Measurements from ENCODE around the gene DLG5.

Gene DLG5

DNA sequence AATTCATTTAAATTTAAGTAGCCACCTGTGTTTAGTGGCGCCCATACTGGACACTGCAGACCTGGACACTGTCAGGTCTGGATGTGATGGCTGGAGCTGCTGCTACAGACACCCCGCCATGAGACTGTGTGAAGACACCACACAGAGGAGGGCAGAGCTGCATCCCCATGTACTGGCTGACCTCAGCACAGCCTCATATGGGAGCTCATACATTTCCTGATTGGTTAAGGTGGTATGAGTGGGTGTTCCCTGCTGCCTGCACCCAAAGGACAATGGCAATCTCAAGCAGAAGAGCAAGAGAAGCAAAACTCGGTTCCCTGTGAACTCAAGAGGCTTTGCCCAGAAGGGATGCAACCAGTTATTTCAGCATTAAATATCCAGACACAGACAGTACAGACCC is 60.0 kb downstream of the DLG5 start:
- H3K4me3 ChIP-seq (ENCODE audit: low read depth, low read length) = no peak overlapping the region
- TF ChIP-seq, protein P1, sequence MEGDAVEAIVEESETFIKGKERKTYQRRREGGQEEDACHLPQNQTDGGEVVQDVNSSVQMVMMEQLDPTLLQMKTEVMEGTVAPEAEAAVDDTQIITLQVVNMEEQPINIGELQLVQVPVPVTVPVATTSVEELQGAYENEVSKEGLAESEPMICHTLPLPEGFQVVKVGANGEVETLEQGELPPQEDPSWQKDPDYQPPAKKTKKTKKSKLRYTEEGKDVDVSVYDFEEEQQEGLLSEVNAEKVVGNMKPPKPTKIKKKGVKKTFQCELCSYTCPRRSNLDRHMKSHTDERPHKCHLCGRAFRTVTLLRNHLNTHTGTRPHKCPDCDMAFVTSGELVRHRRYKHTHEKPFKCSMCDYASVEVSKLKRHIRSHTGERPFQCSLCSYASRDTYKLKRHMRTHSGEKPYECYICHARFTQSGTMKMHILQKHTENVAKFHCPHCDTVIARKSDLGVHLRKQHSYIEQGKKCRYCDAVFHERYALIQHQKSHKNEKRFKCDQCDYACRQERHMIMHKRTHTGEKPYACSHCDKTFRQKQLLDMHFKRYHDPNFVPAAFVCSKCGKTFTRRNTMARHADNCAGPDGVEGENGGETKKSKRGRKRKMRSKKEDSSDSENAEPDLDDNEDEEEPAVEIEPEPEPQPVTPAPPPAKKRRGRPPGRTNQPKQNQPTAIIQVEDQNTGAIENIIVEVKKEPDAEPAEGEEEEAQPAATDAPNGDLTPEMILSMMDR (IDR thresholded peaks at IDR 0.05; ENCODE audit: low read depth, low read length) = no peak

DNA sequence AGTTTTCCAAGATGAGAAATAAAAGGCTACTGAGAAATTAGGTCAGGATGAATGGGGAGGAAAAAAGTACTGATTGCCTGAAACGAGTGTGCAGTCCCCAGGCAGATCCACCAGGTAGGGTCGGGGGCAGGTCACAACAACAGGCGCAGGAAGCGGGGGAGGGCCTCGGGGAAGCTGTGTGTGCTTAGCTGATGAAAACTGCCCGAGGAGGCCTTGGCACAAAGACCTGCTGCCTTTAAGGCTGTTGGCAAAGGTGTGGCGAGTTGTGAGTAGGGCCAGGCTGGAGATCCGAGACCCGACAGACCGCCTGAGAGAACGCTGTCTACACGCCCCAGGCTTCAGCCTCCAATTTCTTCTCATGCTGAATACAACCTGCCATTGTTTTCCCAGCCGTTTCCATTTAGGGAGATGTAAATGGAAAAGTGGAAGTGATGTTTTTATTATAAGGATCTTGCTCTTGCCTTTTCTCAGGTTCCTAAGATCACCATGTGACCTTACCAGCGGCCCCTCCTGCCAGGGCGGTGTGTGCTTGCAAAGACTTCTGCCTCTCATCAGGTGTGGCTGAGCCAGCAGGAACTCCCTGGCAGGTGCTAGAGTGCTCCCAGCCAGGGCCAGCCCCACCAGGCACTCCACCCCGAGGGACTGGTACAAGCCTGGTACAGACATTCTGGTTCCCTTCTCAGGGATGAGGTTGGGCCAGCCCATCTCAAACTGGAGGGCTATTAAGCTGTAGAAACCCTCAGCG is 60.8 kb downstream of the DLG5 start:
- no peak overlapping the region for H3K4me3 ChIP-seq (ENCODE audit: low read depth, low read length)
- TF ChIP-seq, protein P1 (IDR thresholded peaks at IDR 0.05; ENCODE audit: low read depth, low read length) = no peak

DNA sequence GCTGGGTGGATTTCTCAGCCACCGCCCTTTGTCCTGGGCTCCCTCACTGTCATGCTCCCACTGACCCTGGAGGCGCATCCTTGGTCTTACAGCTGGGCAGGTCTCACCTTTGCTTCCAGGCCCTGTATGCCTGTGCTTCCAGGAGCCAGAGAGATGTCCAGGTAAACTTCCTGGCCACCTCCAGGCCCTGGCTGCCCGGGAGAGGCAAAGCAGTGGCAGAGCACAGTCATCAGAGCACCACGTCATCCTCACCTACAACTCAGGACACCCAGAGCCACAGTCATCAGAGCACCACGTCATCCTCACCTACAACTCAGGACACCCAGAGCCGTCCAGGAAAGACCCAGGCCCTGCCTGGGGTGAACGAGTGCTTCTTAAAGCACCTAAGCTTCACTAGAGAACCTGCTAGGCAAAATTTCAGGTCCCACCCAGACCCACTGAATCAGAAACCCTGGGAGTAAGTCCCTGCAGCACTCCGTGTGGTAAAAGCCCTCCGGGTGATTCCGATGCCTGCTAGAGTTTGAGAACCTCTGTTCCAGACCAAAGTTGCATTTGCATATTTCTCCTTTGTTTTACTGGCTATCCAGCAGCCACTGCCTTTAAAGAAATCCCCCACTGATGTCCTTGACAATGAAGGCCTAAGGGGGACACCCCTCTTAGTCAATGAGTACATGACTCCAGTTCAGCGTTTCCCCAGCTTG is 62.3 kb downstream of the DLG5 start:
- H3K4me3 ChIP-seq (ENCODE audit: low read depth, low read length) = no peak overlapping the region
- TF ChIP-seq, protein P1 (IDR thresholded peaks at IDR 0.05; ENCODE audit: low read depth, low read length) = no peak

DNA sequence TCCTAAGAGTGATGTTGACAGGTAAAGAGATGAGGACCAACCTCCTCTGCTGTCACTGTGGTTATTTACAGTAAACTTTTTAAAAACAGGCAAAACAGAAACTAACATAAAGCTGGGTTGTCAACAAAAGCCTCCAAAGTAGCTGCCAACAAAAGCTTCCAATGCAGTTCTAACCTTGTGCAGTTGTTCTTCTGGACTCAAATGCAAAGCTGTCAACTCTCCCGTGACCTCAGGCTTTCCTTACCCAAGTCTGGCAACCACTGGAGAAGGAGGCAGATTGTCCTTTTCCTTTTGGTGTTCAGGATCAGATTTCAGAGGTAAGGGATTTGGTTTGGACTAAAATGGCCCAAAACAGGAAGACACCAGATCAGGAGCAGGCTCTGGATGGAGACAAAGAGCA is 63.1 kb downstream of the DLG5 start:
- no peak overlapping the region for H3K4me3 ChIP-seq (ENCODE audit: low read depth, low read length)
- TF ChIP-seq, protein P1 (IDR thresholded peaks at IDR 0.05; ENCODE audit: low read depth, low read length) = no peak

- H3K4me3 ChIP-seq (ENCODE audit: low read depth, low read length) = no peak overlapping the region
- TF ChIP-seq, protein P1 (IDR thresholded peaks at IDR 0.05; ENCODE audit: low read depth, low read length) = no peak
These were observed 64.0 kb downstream of the DLG5 start for GRCh38 chr10:77862595-77862994.

DNA sequence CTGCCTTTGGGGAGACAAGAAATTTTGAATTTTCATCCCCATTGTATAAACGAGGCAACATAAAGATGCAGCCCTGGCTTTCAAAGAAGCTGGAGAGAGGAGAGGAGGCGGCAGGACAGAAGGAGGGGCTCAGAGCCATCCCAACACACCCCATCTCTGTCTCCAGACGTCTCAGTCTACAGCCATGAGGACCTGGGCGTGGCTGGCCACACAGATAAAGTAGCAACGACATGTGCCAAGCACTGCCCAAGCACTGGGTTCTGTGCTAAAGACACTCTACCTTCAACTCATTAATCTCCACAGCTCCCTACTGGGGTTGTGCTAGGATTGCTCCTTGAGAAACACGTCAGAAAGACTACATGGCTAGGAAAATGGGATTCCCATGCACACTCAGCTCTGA is 65.2 kb downstream of the DLG5 start:
- no peak overlapping the region for H3K4me3 ChIP-seq (ENCODE audit: low read depth, low read length)
- TF ChIP-seq, protein P1 (IDR thresholded peaks at IDR 0.05; ENCODE audit: low read depth, low read length) = no peak

DNA sequence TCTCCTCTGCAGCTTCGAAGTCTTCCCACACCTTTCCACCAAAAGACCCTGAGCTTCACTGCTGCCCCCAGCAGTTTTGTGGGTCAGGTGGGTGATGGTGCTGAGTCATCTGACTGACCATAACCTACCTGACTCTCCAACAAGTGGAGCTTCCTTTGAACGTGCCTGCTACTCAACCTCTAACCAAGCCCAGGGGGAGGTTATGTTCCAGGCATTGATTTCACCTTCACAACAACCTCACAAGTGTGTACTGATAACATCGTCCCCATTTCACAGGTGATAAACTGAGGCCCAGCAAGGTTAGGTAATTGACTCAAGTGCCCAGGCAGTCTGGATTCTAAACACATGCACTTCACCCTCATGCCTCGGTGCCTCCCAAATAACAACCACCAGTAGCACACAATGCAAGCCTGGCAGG is 66.7 kb downstream of the DLG5 start:
- H3K4me3 ChIP-seq (ENCODE audit: low read depth, low read length) = no peak overlapping the region
- TF ChIP-seq, protein P1 (IDR thresholded peaks at IDR 0.05; ENCODE audit: low read depth, low read length) = no peak
